ENCODE results near the gene ASPSCR1. TPM values are rescaled to one million over a fixed set of nuclear protein-coding genes. Genes with fewer than 3 reads are reported as not detected.

The ASPSCR1 gene
- total and polyA plus RNA-seq, 2 of the 4 experiments (the other 2 are of a cell fraction), result 7.2 to 17.2 TPM

DNA sequence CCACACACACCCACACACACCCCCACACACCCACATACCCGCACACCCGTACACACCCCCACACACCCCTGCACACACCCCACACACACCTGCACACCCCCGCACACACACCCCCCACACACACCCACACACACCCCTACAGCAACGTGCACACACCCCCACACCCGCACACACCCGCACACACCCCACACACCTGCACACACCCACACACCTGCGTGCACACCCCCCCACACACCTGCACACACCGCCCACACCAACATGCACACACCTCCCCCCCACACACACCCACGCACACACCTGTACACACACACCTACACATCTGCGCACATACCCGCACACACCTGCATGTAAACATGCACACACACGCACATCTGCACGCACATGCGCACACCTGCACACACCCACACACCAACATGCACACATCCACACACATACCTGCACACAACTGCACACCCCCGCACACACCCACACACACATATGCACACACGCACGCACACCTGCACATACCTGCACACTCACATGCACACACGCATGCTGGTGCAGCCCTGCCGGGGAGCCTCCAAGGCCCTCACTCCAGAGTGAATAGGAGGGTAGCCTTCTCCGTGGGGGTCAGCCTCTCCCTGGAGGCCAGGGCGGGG is 7.5 kb downstream of the ASPSCR1 start:
- TF ChIP-seq BHLHE40 (IDR thresholded peaks at IDR 0.05; ENCODE audit: low read depth, low read length) (no peak), CHD1 (IDR thresholded peaks at IDR 0.05; ENCODE audit: low read depth, low read length) (no peak), RCOR1 (IDR thresholded peaks at IDR 0.05; ENCODE audit: insufficient replicate concordance, low read length) (no peak), RAD21 (IDR thresholded peaks at IDR 0.05; ENCODE audit: low read length) (no peak), MXI1 (IDR thresholded peaks at IDR 0.05; ENCODE audit: borderline replicate concordance, low read depth, low read length) (no peak), CEBPB (IDR thresholded peaks at IDR 0.05; ENCODE audit: low read depth, low read length) (no peak), RFX5 (IDR thresholded peaks at IDR 0.05; ENCODE audit: low read depth, low read length) (no peak), NFE2L2 (IDR thresholded peaks at IDR 0.05; ENCODE audit: low read depth, low read length) (no peak), MAFK (IDR thresholded peaks at IDR 0.05; ENCODE audit: low read depth, low read length) (no peak), POLR2A (IDR thresholded peaks at IDR 0.05; ENCODE audit: low read depth, low read length) (no peak), MAZ (IDR thresholded peaks at IDR 0.05; ENCODE audit: borderline replicate concordance, low read depth, low read length) (no peak), FOS (IDR thresholded peaks at IDR 0.05; ENCODE audit: low read depth, low read length) (no peak), SMC3 (IDR thresholded peaks at IDR 0.05; ENCODE audit: low read depth, low read length) (no peak)
- TF ChIP-seq, protein P1, sequence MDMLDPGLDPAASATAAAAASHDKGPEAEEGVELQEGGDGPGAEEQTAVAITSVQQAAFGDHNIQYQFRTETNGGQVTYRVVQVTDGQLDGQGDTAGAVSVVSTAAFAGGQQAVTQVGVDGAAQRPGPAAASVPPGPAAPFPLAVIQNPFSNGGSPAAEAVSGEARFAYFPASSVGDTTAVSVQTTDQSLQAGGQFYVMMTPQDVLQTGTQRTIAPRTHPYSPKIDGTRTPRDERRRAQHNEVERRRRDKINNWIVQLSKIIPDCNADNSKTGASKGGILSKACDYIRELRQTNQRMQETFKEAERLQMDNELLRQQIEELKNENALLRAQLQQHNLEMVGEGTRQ (IDR thresholded peaks at IDR 0.05; ENCODE audit: low read depth, low read length), result no peak
- TF ChIP-seq, protein P2, sequence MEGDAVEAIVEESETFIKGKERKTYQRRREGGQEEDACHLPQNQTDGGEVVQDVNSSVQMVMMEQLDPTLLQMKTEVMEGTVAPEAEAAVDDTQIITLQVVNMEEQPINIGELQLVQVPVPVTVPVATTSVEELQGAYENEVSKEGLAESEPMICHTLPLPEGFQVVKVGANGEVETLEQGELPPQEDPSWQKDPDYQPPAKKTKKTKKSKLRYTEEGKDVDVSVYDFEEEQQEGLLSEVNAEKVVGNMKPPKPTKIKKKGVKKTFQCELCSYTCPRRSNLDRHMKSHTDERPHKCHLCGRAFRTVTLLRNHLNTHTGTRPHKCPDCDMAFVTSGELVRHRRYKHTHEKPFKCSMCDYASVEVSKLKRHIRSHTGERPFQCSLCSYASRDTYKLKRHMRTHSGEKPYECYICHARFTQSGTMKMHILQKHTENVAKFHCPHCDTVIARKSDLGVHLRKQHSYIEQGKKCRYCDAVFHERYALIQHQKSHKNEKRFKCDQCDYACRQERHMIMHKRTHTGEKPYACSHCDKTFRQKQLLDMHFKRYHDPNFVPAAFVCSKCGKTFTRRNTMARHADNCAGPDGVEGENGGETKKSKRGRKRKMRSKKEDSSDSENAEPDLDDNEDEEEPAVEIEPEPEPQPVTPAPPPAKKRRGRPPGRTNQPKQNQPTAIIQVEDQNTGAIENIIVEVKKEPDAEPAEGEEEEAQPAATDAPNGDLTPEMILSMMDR (conservative IDR thresholded peaks at IDR 0.05; ENCODE audit: low read depth, low read length), result no peak
- TF ChIP-seq, protein P3, sequence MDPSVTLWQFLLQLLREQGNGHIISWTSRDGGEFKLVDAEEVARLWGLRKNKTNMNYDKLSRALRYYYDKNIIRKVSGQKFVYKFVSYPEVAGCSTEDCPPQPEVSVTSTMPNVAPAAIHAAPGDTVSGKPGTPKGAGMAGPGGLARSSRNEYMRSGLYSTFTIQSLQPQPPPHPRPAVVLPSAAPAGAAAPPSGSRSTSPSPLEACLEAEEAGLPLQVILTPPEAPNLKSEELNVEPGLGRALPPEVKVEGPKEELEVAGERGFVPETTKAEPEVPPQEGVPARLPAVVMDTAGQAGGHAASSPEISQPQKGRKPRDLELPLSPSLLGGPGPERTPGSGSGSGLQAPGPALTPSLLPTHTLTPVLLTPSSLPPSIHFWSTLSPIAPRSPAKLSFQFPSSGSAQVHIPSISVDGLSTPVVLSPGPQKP (IDR thresholded peaks at IDR 0.05; ENCODE audit: borderline replicate concordance, low read depth, low read length), result no peak
- H3K14ac ChIP-seq (replicated peaks; ENCODE audit: low read depth, low read length), result no peak overlapping the region
- no peak overlapping the region for H4K5ac ChIP-seq (ENCODE audit: low read depth, low read length)
- H2BK5ac ChIP-seq (ENCODE audit: low read depth, low read length, poor library complexity, severe bottlenecking), result no peak overlapping the region
- dilution Hi-C loops (cut with HindIII; ENCODE audit: low sequenced_read_pairs, unreplicated experiment) (no loop called here), in situ Hi-C loops (cut with MboI; ENCODE audit: low sequenced_read_pairs) (no loop called here), intact Hi-C loops (cut with micrococcal nuclease) (no loop called here)
- ATAC-seq (ENCODE audit: low read depth) (no peak), DNase-seq (no peak)
- 100% methylated on average over 10 of the region's 21 CpGs; no CpG with 5 or more reads in 1 of the 2 experiments for WGBS, 2 experiments (ENCODE audit: extremely low coverage in 2 of 2, insufficient read length in 1 of 2)
- BruUV-seq (replicated peaks), result no TSS peak
- no peaks in the 10 kb centered on the region for H3K9me3 ChIP-seq (ENCODE audit: control insufficient read depth, insufficient read depth, low read length)
- H3K27me3 ChIP-seq (ENCODE audit: control insufficient read depth, insufficient read depth, low read length), result no peaks in the 10 kb centered on the region
- H3K79me1 ChIP-seq (ENCODE audit: low read depth in 1 of 2, low read length in 2 of 2), result peaks cover 0 to 16% of the 10 kb centered on the region in 2 experiments; a peak in 3 of 4 replicates
- H3K27ac ChIP-seq (ENCODE audit: insufficient read depth, low read length), result no peak overlapping the region
- POLR2A ChIA-PET (ENCODE audit: unreplicated experiment), result no interaction called here
- no peak overlapping the region for H3K18ac ChIP-seq (ENCODE audit: low read depth, low read length)
- no peak overlapping the region for H2BK120ac ChIP-seq (ENCODE audit: low read depth, low read length)
- H4K8ac ChIP-seq (ENCODE audit: low read depth in 2 of 2, low read length in 2 of 2), result no peak overlapping the region
- no peak overlapping the region for H3K4me2 ChIP-seq (ENCODE audit: low read depth, low read length)
- no peak overlapping the region for H2AK9ac ChIP-seq (replicated peaks; ENCODE audit: low read depth, low read length, poor library complexity)
- H2AFZ ChIP-seq (replicated peaks; ENCODE audit: low read length, poor library complexity), result no peak overlapping the region
- H3K36me3 ChIP-seq (ENCODE audit: control insufficient read depth, insufficient read depth, low read length), result peaks cover 39% of the 10 kb centered on the region
- CTCF ChIA-PET, result interaction anchor here (0.6 kb wide), 1 partner anchor 9 kb away, joined by 4 read pairs; no protein-coding TSS in a partner anchor
- H2AK5ac ChIP-seq (ENCODE audit: low read depth, low read length), result no peak overlapping the region
- no peak overlapping the region for H3K4ac ChIP-seq (ENCODE audit: low read depth, low read length)
- H2BK20ac ChIP-seq (ENCODE audit: low read depth, low read length), result no peak overlapping the region
- no peaks in the 10 kb centered on the region for H4K20me1 ChIP-seq (ENCODE audit: insufficient read depth, low read length)
- no peak overlapping the region for H4K91ac ChIP-seq (ENCODE audit: insufficient read depth, low read depth, low read length)
- H2BK15ac ChIP-seq (ENCODE audit: low read depth, low read length), result no peak overlapping the region
- no peaks in the 10 kb centered on the region for H3K4me1 ChIP-seq (ENCODE audit: control insufficient read depth, insufficient read depth, low read length)
- H3K9ac ChIP-seq (ENCODE audit: low read depth, low read length), result no peak overlapping the region
- H3K4me3 ChIP-seq (ENCODE audit: insufficient read depth, low read depth, low read length), result no peak overlapping the region
- no peaks in the 10 kb centered on the region for H3K9me1 ChIP-seq (ENCODE audit: insufficient read depth, low read length)
- no peak overlapping the region for H3K56ac ChIP-seq (ENCODE audit: extremely low read depth, insufficient read depth, low read length)
- H3K23ac ChIP-seq (ENCODE audit: low read depth, low read length), result no peak overlapping the region
